Raji (cell line): ENCODE measurements around the gene AMFR.

Experiments used
- POLR2A ChIP-seq: IDR thresholded peaks from 2 replicates; pipeline ENCODE4 v1.6.1; 2011; ENCODE audit warnings: low read depth, low read length, control low read depth; ENCODE audit not compliant: insufficient read depth

Gene AMFR

GRCh38 chr16:56370875-56371659, 54.3 kb downstream of the AMFR start:
- no peak for TF ChIP-seq POLR2A

- TF ChIP-seq POLR2A, result no peak
These were observed 55.0 kb downstream of the AMFR start for GRCh38 chr16:56370185-56370874.

GRCh38 chr16:56369202-56369601, 56.1 kb downstream of the AMFR start:
- no peak for TF ChIP-seq POLR2A

- TF ChIP-seq POLR2A, result no peak
These were observed 56.8 kb downstream of the AMFR start for GRCh38 chr16:56368545-56368944.

- TF ChIP-seq POLR2A, result no peak
These were observed 57.6 kb downstream of the AMFR start for GRCh38 chr16:56367764-56368163.

- no peak for TF ChIP-seq POLR2A
These were observed 58.4 kb downstream of the AMFR start for GRCh38 chr16:56366945-56367344.

GRCh38 chr16:56365552-56365951, 59.8 kb downstream of the AMFR start:
- no peak for TF ChIP-seq POLR2A

GRCh38 chr16:56364865-56365264, 60.5 kb downstream of the AMFR start:
- no peak for TF ChIP-seq POLR2A

GRCh38 chr16:56363781-56364565, 61.4 kb downstream of the AMFR start:
- no peak for TF ChIP-seq POLR2A

- no peak for TF ChIP-seq POLR2A
These were observed 62.1 kb downstream of the AMFR start for GRCh38 chr16:56363181-56363716.

- TF ChIP-seq POLR2A, result no peak
These were observed 62.6 kb downstream of the AMFR start for GRCh38 chr16:56362706-56363105.

- no peak for TF ChIP-seq POLR2A
These were observed 63.2 kb downstream of the AMFR start for GRCh38 chr16:56362057-56362655.

- no peak for TF ChIP-seq POLR2A
These were observed 65.0 kb downstream of the AMFR start for GRCh38 chr16:56360117-56361008.

- no peak for TF ChIP-seq POLR2A
These were observed 67.5 kb downstream of the AMFR start for GRCh38 chr16:56357765-56358322.
